ENCODE data around the gene KBTBD4.

GRCh38 chr11:47541070-47541469 is 37.7 kb downstream of the KBTBD4 start:
- TF ChIP-seq, protein P1, sequence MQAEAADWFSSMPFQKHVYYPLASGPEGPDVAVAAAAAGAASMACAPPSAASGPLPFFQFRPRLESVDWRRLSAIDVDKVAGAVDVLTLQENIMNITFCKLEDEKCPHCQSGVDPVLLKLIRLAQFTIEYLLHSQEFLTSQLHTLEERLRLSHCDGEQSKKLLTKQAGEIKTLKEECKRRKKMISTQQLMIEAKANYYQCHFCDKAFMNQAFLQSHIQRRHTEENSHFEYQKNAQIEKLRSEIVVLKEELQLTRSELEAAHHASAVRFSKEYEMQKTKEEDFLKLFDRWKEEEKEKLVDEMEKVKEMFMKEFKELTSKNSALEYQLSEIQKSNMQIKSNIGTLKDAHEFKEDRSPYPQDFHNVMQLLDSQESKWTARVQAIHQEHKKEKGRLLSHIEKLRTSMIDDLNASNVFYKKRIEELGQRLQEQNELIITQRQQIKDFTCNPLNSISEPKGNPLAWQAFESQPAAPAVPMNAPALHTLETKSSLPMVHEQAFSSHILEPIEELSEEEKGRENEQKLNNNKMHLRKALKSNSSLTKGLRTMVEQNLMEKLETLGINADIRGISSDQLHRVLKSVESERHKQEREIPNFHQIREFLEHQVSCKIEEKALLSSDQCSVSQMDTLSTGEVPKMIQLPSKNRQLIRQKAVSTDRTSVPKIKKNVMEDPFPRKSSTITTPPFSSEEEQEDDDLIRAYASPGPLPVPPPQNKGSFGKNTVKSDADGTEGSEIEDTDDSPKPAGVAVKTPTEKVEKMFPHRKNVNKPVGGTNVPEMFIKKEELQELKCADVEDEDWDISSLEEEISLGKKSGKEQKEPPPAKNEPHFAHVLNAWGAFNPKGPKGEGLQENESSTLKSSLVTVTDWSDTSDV (CRISPR knock-in tag; IDR thresholded peaks at IDR 0.05) = no peak
- TF ChIP-seq DPF2 (CRISPR knock-in tag; IDR thresholded peaks at IDR 0.05; ENCODE audit: borderline replicate concordance, low read depth) (no peak), MBD4 (IDR thresholded peaks at IDR 0.05; ENCODE audit: borderline replicate concordance, low read length) (no peak), ZMYM2 (CRISPR knock-in tag; IDR thresholded peaks at IDR 0.05) (no peak), CTCF (CRISPR knock-in tag; IDR thresholded peaks at IDR 0.05) (no peak), JUND (CRISPR knock-in tag; IDR thresholded peaks at IDR 0.05) (no peak)
